ENCODE data around the gene PMS2. TPM values are rescaled to one million over a fixed set of nuclear protein-coding genes. Genes with fewer than 3 reads are reported as not detected.

Gene PMS2
- total and polyA plus RNA-seq, 4 donors: 1.9 to 7.2 (median 4.9) TPM

GRCh38 chr7:6032167-6032566 is 23.3 kb upstream of the PMS2 start:
- WGBS: 83% methylated on average over 5 of the region's 5 CpGs
- Histone ChIP-seq H3K27me3 (ENCODE audit: control insufficient read depth in 4 of 4, insufficient read depth in 4 of 4, low read length in 3 of 4) (no peaks in the 10 kb centered on the region), H3K9ac (ENCODE audit: low read depth in 1 of 2, low read length in 2 of 2) (no peak overlapping the region), H3K4me3 (ENCODE audit: low read depth in 1 of 3, low read length in 3 of 3) (no peak overlapping the region), H3K27ac (ENCODE audit: low read depth in 1 of 2, low read length in 2 of 2) (no peak overlapping the region), H3K36me3 (ENCODE audit: control insufficient read depth in 4 of 4, insufficient read depth in 3 of 4, low read depth in 1 of 4, low read length in 3 of 4) (peaks cover 7 to 60% (median 39%) of the 10 kb centered on the region in 4 donors), H3K4me1 (ENCODE audit: control insufficient read depth in 4 of 4, insufficient read depth in 4 of 4, low read length in 3 of 4) (peaks cover 0 to 3% (median 0%) of the 10 kb centered on the region in 4 donors), H3K9me3 (ENCODE audit: control insufficient read depth in 4 of 4, low read length in 3 of 4) (no peaks in the 10 kb centered on the region)
- DNase-seq (ENCODE audit: low spot score): no peak
- no peak for TF ChIP-seq RXRA (IDR thresholded peaks at IDR 0.05)
- TF ChIP-seq CTCF (IDR thresholded peaks at IDR 0.05; ENCODE audit: low read depth, low read length, missing input control): no peak
- no peak for TF ChIP-seq JUND (IDR thresholded peaks at IDR 0.05)
- no peak for TF ChIP-seq YY1 (IDR thresholded peaks at IDR 0.05)
- no peak for TF ChIP-seq RAD21 (IDR thresholded peaks at IDR 0.05)
- TF ChIP-seq HNF4G (IDR thresholded peaks at IDR 0.05): no peak
- no peak for TF ChIP-seq EGR1 (IDR thresholded peaks at IDR 0.05; ENCODE audit: low read depth in 2 of 2)
- TF ChIP-seq GABPA (IDR thresholded peaks at IDR 0.05 in 1 of 2, conservative IDR thresholded peaks at IDR 0.05 in 1 of 2): no peak

GRCh38 chr7:6031567-6031966 is 22.7 kb upstream of the PMS2 start:
- Histone ChIP-seq H3K4me1 (ENCODE audit: control insufficient read depth in 4 of 4, insufficient read depth in 4 of 4, low read length in 3 of 4) (peaks cover 0 to 3% (median 0%) of the 10 kb centered on the region in 4 donors), H3K27ac (ENCODE audit: low read depth in 1 of 2, low read length in 2 of 2) (no peak overlapping the region), H3K36me3 (ENCODE audit: control insufficient read depth in 4 of 4, insufficient read depth in 3 of 4, low read depth in 1 of 4, low read length in 3 of 4) (peaks cover 9 to 60% (median 39%) of the 10 kb centered on the region in 4 donors), H3K9me3 (ENCODE audit: control insufficient read depth in 4 of 4, low read length in 3 of 4) (no peaks in the 10 kb centered on the region), H3K27me3 (ENCODE audit: control insufficient read depth in 4 of 4, insufficient read depth in 4 of 4, low read length in 3 of 4) (no peaks in the 10 kb centered on the region), H3K9ac (ENCODE audit: low read depth in 1 of 2, low read length in 2 of 2) (no peak overlapping the region), H3K4me3 (ENCODE audit: low read depth in 1 of 3, low read length in 3 of 3) (no peak overlapping the region)
- TF ChIP-seq YY1 (IDR thresholded peaks at IDR 0.05) (no peak), TAF1 (conservative IDR thresholded peaks at IDR 0.05) (no peak), HNF4G (IDR thresholded peaks at IDR 0.05) (no peak), ZBTB33 (IDR thresholded peaks at IDR 0.05) (no peak), MAX (IDR thresholded peaks at IDR 0.05) (no peak), SP1 (IDR thresholded peaks at IDR 0.05) (no peak), RXRA (IDR thresholded peaks at IDR 0.05) (no peak), ATF3 (IDR thresholded peaks at IDR 0.05) (no peak), JUND (IDR thresholded peaks at IDR 0.05) (no peak), FOXA2 (IDR thresholded peaks at IDR 0.05) (no peak), RAD21 (IDR thresholded peaks at IDR 0.05) (no peak), NR2F2 (IDR thresholded peaks at IDR 0.05) (no peak), HNF4A (conservative IDR thresholded peaks at IDR 0.05) (no peak), FOXA1 (IDR thresholded peaks at IDR 0.05) (no peak), EGR1 (IDR thresholded peaks at IDR 0.05; ENCODE audit: low read depth in 2 of 2) (no peak), CTCF (IDR thresholded peaks at IDR 0.05; ENCODE audit: low read depth, low read length, missing input control) (no peak), REST (IDR thresholded peaks at IDR 0.05) (no peak), GABPA (IDR thresholded peaks at IDR 0.05 in 1 of 2, conservative IDR thresholded peaks at IDR 0.05 in 1 of 2) (no peak)
- no peak for DNase-seq (ENCODE audit: low spot score)
- WGBS: 96% methylated on average over 3 of the region's 3 CpGs
